HG03025 (cell line): ENCODE results near the gene ADCY2.

Experiments
- ATAC-seq: cut with Tn5 transposase; IDR thresholded peaks from one replicate; pipeline ENCODE4 v1.9.1; 2021; ENCODE audit warnings: mild to moderate bottlenecking, moderate library complexity; ENCODE audit not compliant: unreplicated experiment, low FRiP score

ADCY2 gene

DNA sequence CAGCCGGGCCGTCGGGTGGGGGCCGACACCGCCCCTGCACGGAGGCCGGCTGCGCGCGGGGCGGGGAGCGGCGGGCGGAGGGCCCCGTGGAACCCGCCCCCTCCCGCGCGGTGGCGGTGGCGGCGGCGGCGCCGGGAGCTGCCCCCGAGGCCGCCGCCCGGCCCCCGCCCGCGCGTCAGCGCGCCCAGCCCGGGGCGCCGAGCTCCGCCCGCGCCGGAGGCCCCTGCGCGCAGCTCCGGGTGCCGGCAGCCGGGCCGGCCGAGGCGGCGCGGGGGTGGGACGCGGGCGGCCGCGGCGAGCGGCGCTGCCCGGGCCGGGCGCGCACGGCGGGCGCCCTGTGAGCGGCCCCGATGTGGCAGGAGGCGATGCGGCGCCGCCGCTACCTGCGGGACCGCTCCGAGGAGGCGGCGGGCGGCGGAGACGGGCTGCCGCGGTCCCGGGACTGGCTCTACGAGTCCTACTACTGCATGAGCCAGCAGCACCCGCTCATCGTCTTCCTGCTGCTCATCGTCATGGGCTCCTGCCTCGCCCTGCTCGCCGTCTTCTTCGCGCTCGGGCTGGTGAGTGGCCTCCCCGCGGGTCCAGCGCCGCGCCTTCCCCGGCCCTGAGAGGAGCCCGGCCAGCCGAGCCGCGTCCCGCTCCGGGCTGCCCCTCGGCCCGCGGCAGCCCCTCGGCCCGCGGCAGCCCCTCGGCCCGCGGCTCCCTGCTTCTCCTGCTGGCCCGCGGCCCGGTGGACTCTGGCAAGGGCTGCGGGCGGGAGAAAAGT is at the start of gene ADCY2:
ADCY2 (plus strand) TSS at position 192 of the 766 bp plus-strand sequence; CDS start at position 351, 159 bp downstream.
- no peak for ATAC-seq

DNA sequence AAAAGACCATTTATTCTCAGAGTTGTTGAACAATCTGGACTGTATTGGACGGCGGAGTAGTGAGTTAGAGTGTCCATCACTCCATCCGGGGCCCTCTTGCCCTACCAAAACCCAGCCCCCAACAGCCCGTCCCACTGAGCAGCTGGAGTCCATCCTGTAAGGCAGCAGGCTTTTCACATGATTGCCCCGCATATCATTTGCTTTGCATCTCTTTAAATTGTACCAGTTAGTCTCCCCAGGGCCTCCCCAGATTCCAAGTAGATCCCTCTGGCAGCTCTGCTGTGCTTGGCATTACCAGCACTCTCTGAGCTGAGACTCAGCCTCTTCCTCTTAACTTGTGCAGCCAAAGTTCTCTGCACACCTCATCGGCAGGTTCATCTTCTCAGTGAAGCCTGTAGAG is 48.6 kb upstream of the ADCY2 start:
- ATAC-seq: no peak

GRCh38 chr5:7348168-7348854 is 47.6 kb upstream of the ADCY2 start:
- no peak for ATAC-seq

DNA sequence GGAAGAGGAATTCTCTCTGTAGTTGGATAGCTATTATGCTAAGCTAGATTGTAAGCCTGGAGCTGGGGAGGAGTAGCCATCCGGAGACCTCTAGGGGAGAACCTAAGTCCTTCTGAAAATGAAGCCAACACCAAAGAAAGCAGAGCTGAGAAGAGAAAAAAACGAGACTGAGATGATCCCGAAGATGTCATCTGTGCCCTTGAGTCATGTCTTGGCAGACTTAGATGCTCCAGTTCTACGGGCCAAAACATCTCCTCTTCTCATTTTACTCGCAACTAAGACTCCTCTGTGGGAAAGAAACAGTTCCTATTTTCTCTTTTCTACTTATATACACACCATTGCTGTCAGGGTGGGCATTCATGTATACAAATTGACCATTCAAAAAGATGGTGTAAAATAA is 34.3 kb upstream of the ADCY2 start:
- ATAC-seq: no peak

DNA sequence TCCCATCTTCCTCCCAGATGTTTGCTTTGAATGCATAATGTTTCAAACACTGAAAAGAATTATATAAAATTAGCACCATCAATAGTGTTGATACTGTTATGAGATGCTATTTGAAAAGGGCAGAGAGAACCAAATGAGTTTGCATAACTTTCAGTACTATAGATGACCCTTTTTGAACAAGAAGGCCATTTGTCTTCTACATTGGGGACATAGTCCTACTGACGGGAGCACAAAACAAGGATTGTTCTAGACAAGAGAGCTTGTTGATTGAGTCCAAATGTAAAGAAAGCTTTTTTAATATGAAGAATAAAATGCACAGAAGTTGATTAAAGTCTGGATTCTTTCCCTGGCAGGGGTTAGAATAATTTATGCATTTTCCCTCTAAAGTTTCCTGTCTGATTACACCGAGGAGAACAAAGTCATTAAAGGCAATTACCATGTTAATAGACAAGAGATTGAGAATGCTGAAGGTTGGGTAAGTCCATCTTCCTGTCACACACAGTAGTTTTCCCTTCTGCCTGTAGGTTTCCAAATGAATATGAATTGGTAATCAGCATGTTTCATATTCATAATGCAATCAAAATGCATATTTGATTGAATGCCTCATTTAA is 32.8 kb upstream of the ADCY2 start:
- ATAC-seq: no peak

GRCh38 chr5:7364226-7364875 is 31.6 kb upstream of the ADCY2 start:
- ATAC-seq: no peak

- no peak for ATAC-seq
Measured at GRCh38 chr5:7367780-7368179, 28.2 kb upstream of the ADCY2 start.

GRCh38 chr5:7372399-7372798 is 23.5 kb upstream of the ADCY2 start:
- ATAC-seq: no peak

GRCh38 chr5:7374186-7374585 is 21.8 kb upstream of the ADCY2 start:
- no peak for ATAC-seq

DNA sequence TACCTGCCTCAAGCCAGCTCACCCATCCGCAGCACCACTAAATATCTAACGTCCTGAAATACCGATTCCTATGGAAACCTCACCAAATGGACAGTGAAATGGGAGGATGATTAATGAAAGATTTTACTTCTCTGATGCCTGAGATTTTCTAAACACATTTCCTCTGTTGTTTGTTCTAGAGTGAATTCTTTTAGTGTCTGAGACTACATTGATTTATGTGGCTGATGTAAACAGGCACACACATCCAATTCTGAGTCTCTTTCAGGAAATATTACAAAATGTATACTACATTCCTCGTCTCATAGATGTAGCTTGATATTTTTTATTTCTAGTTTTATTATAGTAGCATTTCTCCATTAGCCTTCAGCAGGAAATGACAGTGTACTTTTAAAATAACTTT is 20.5 kb upstream of the ADCY2 start:
- no peak for ATAC-seq

GRCh38 chr5:7376871-7377270 is 19.1 kb upstream of the ADCY2 start:
- no peak for ATAC-seq

GRCh38 chr5:7377761-7378160 is 18.2 kb upstream of the ADCY2 start:
- no peak for ATAC-seq

DNA sequence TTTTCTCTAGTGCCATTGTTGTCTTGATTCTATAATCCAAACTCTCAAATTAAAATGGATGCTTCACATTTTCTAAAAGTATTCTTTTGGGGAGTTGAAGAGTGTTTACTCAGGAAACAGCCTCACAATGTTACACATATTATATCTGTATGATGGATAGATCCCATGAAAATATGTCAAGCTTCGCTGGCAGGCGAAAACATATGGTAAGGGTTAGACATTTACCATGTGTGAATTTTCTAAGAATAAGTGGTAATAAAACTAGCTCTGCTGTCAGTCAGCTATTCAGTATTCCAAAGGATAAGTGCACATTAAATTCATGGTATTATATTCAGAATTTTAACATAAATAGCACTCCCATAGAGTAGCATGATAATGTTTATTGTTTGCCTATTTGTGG is 13.3 kb upstream of the ADCY2 start:
- ATAC-seq: no peak

- ATAC-seq: no peak
Measured at GRCh38 chr5:7385681-7386080, 10.3 kb upstream of the ADCY2 start.

DNA sequence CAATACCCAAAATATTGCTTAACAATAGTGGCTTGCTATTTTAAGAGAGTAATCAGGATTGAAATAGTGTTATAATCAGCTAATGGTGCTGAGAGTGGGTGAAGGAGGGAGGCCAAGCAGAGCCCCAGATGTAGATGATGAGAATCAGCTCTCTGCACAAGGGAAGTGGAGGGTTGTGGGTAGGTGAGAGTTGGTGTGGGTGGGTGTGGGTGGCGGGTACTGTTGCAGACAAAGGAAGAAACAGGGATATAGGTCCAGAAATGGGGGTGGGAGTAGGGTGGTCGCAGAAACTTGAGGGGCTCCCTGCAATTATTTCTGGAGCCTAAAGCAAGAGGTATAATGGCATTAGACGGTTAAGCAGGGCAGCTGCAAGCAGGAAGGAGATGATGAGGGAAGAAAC is 7.4 kb upstream of the ADCY2 start:
- no peak for ATAC-seq

GRCh38 chr5:7391215-7391614 is 4.7 kb upstream of the ADCY2 start:
- ATAC-seq: no peak

- ATAC-seq: no peak
Measured at GRCh38 chr5:7391814-7392692, 3.9 kb upstream of the ADCY2 start.

DNA sequence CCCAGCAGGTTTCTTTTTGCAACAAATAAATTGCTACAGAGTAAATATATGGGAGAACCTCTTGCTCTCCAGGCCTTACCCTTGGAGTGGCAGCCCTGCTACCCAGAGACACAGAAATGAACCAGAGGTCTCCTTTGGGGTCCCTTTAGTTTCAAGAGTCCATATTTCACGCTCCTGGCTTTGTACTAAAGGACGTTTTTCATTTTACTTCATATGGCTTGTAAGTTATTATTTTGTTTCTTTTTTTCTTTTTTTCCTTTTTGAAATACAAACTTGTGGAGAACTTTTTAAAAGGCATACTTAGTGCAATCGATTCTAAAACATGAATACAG is 3.3 kb upstream of the ADCY2 start:
- ATAC-seq: no peak

DNA sequence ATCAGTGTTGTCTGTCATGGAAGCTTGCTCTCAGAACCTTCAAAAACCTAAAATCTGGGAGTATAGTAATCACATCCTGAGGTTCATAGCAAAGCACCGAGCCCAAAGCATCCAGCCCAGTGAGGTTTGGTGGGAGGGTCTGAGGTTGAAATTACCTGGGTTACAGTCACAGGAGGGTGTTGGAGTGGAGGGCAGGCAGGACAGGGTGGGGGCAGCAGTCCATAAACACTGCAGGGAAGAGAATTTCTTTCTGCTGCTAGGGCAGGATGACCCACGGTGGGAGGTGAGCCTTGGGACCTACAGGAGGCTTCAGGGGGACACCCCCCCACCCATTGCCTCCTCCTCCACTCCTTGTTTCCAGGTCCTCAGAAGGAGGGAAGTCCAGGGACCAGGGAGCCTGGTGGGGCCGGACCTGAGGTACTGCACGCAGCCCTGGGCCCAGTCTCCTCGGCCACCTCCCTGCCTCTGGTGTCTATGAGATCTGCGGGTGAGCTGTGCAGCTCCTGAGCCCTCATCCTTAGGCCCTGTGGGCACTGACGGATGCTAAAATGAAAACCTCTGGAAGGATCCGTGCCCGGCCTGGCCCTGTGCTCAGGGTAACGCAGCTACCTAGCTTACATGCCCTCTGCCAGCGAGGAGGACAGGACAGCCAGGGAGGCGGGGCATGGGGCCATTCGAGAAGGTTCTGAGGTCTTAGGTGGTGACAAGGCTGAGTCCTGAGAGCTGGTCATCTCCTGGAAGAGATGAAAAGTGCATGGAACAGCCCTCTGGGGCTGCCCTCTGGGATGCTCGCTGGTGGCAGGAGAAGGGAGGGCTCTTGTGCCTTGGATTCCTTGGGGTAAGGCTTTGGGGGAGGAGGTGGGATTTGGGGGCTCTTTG is 1.8 kb upstream of the ADCY2 start:
- no peak for ATAC-seq
